Left colon (tissue), 2 donors: ENCODE measurements around the gene NCOR1. TPM values are rescaled to one million over a fixed set of nuclear protein-coding genes. Genes with fewer than 3 reads are reported as not detected.
"Not testable (repeated sequence)": the region's sequence is repeated elsewhere in the genome, so short reads cannot be mapped to it uniquely, and the experiment has no call there.

Experiments
- ATAC-seq: fragments of 200-7000 bp; cut with Tn5 transposase; one replicate; pipeline ENCODE4 v1.9.1; 2020; ENCODE audit warnings: mild to moderate bottlenecking, moderate library complexity
- DNase-seq, 2 donors: peaks; one replicate each; pipeline ENCODE4 v3.0.0-alpha.2; 2020
- intact Hi-C, 2 donors: fragments of 100-400 bp; cut with DNase I in 1 of 2; cut with micrococcal nuclease in 1 of 2; formaldehyde crosslinking; loops; one replicate each; pipeline versions ENCODE4 v1.11.2 to v1.14.0; 2022; cut with DNase I, micrococcal nuclease
- total RNA-seq, 2 donors: library from RNA; stranded (reverse); fragmentation: NEBNext Ultra II Directional; extraction: Animal tissue kit (Norgen Biotek cat#: 25700); gene quantifications; one replicate each; pipeline ENCODE4 v1.2.1, GENCODE V29; 2021
- donor health status: DM: no; HTN: no; CAD: no.
- donor health status: DM: yes; HTN: yes; CAD: no.

The NCOR1 gene
- total RNA-seq, 2 donors from 2014 or later, result 181 to 257 TPM

DNA sequence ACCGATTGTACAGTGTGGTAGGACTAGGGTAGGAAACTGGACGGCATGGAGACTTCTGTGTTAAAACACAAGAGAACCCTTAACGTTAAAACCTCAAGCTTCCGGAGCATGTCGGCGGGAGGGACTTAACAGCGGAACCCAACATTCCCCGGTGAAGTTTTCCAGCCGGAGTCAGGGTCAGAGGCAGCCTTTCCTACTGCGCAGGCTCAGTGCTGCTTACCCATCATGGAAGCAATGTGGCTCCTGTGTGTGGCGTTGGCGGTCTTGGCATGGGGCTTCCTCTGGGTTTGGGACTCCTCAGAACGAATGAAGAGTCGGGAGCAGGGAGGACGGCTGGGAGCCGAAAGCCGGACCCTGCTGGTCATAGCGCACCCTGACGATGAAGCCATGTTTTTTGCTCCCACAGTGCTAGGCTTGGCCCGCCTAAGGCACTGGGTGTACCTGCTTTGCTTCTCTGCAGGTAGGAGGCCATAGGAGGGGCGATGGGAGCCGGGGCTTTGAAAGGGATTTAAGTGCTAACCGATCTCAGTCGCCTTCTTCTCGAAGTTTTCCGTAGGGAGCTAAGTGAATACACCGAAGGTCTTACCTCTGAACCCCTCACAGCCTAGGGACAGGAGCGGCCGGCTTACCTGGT, 1.8 kb upstream of the NCOR1 start, which contains the start of gene PIGL:
PIGL (plus strand) TSS at position 209 of the 634 bp plus-strand sequence; CDS start at position 226, 17 bp downstream.
- peak; percentile 89 to 92 for DNase-seq
- intact Hi-C loops, result no loop called here
- peak; percentile 64 for ATAC-seq

DNA sequence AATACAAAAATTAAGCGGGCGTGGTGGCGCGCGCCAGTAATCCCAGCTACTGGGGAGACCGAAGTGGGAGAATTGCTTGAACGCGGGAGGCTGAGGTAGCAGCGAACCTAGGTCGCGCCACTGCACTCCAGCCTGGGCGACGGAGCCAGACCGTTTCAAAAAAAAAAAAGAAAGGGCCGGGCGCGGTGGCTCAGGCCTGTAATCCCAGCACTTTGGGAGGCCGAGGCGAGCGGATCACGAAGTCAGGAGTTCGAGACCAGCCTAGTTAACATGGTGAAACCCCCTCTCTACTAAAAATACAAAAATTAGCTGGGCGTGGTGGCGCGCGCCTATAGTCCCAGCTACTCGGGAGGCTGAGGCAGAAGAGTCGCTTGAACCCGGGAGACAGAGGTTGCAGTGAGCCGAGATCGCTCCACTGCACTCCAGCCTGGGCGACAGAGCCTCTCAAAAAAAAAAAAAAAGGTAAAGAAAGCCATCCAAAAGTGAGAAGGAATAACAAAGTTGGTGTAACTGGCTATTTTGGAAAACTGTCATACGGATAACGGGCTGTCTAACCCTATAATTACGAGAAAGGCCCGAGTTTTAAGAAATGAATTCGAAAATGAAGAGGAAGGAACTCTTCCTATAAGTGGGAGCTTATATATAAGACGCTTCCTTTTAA, 1.1 kb upstream of the NCOR1 start:
- ATAC-seq, DNase-seq, intact Hi-C loops: not testable (repeated sequence)

DNA sequence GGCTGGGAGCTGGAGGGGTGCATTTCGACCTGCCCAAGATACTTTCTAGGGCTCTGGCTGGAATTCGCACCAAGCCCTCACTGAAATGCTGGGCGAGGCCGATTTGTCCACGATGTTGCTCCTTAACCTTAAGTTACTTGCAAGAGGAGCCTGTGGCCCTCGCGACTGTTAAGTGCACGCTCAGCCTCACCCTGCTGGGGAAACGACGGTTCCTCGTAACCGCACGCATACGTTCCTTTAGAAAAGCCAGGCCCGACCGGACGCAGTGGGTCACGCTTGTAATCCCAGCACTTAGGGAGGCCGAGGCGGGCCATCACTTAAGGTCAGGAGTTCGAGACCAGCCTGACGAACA, 607 bp upstream of the NCOR1 start:
- peak in 1 of 2 donors; percentile 57 for DNase-seq
- peak; percentile 45 for ATAC-seq
- intact Hi-C loops, result no loop called here

DNA sequence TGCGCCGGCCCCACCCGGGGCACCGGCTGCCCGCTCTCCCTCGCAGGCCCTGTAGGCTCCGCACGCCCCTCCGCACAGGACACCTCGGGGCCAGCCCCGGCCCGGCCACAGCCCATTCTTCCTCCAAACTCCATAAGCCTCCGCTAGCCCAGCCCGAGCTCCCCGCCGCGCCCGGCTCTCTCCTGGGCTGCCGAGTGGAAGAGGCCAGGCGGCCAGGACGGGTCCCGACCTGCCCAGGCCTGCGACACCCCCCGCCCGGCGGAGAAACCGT, 397 bp downstream of the NCOR1 start:
- ATAC-seq (peak; percentile 54), DNase-seq (peak in 1 of 2 donors; percentile 70)
- intact Hi-C loops, result no loop called here

DNA sequence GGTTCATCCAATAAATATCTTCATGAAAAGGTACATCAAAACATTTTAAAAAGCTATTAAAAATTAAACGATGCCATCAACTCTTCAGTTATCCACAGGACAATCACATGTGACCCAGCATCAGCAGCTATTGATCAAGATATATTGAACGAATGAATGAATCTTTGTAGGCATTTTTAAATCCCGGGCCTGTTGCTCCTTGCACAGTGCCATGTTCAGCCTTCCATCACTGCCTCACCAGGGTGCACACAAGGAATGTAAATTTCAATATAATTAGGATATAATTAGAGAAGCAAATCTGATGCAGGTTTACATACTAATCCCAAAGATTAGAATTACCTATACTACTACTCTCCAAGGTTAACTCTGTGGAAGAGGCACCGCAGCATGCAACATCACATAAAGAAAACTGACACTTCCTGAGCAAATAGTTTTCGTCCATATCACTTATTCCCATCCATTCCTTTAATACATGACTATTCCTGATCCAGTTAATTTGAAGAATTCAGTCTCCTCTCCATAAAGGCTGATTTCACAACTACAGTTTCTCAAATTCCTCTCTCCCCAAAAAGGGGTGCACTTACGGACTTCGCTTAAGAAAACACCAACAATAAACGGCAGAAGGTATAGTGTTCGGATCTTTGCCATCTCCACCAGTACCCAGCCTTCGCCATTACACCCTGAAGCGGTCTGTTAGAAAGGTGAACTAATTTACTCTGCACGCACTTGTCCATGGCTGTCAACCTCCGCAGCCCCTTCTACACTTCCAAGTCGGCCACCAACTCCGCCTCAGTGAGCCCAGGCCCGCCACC, 938 bp downstream of the NCOR1 start:
- ATAC-seq (no peak), DNase-seq (no peak)
- intact Hi-C loops, result no loop called here

DNA sequence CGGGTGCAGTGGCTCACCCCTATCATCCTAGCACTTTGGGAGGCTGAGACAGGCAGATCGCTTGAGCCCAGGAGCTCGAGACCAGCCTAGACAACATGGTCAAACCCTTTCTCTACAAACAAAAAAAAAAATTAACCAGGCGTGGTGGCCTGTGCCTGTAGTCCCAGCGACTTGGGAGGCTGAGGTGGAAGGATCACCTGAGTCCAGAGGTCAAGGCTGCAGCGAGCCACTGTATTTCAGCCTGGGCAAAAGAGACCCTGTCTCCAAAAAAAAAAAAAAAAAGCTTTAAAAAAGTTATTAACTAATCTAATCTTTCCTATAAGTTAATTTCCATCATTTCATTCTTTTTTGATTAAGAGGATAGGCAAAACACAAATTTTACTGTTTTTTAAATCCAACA, 2.5 kb downstream of the NCOR1 start:
- intact Hi-C loops, result no loop called here
- no peak for ATAC-seq
- DNase-seq, result no peak

DNA sequence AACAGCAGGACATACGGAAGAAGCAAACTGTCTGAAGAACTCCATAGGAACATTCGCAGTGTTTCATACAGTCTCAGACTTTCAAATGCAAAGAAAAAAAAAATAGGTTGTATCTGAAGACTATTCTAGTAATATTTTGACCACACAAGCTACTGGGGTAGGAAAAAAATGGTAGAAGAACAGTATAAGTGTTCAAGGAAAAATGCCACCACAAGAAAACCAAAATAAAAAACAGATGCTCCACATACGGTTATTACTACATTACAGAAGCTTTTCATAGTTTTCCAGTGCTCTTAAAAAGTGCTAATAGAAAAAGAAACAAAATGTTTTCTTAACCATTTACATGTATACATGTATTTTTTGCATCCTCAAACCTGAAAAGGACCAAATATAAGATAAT, 3.7 kb downstream of the NCOR1 start:
- no peak for ATAC-seq
- intact Hi-C loops, result no loop called here
- no peak for DNase-seq

DNA sequence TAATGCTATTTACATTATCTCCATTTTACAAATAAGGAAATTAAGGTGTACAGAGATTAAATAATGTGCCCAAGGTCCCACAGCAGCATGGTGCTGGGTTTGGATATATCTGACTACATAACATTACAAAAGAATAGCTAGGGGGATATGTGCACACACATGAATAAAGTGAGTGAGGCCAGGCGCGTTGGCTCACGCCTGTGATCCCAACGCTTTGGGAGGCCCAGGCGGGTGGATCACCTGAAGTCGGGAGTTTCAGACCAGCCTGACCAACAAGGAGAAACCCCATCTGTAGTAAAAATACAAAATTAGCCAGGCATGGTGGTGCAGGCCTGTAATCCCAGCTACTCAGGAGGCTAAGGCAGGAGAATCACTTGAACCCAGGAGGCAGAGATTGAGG, 10.6 kb downstream of the NCOR1 start:
- DNase-seq, intact Hi-C loops, ATAC-seq: not testable (repeated sequence)

DNA sequence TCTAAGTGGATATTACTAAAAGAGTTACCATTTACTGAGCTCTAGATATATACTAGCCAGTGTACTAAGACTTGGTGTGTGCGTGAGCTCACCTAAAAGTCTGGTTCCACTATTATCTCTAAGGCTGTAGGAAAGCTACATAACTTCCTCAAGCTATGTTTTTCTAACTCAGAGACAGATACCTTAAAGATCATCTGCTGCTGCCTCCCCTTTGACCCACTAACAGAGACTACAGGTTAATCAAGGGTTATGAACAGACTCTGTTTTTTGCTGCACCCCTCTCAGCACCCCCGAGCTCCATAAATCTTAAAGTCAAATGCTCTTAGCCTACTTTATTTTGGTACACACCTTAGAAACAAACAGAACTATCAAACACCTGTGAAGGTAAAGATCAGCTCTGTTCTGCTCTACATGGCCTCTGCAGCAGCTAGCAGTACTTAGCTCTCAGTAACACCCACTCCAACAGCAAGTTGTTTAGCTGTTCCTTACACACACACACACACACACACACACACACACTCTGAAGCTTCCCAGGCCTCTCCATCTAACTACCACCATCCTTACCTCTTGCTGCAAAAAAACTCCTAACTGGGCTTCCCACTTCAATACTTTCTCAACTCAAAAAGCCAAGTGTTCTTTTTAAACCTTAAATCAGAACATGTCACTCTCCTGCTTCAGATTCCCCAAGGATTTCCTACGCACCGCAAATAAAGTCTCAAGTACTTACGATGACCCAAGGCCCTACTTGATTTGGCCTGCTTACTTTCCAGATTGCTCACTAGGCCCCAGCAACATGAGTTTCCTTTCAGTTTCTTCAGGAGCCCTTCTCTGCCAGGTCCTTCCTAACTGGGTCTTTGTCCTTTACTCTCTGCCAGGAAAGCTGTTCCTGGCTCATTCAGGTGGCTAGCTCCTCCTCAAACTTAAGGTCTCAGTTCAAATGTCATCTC, 12.5 kb downstream of the NCOR1 start:
- intact Hi-C loops, DNase-seq: not testable (repeated sequence)
- peak; percentile 61 for ATAC-seq

DNA sequence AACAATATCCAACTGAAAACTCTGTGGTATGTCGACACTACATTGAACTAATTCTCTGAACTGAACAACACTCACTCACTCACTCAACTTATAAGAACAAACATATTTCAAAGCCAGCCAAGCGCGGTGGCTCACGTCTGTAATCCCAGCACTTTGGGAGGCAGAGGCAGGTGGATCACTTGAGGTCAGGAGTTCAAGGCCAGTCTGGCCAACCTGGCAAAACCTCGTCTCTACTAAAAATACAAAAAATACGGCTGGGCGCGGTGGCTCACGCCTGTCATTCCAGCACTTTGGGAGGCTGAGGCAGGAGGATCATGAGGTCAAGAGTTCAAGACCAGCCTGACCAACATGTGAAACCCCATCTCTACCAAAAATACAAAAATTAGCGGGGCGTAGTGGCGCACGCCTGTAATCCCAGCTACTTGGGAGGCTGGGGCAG, 13.6 kb downstream of the NCOR1 start:
- DNase-seq, intact Hi-C loops, ATAC-seq: not testable (repeated sequence)

DNA sequence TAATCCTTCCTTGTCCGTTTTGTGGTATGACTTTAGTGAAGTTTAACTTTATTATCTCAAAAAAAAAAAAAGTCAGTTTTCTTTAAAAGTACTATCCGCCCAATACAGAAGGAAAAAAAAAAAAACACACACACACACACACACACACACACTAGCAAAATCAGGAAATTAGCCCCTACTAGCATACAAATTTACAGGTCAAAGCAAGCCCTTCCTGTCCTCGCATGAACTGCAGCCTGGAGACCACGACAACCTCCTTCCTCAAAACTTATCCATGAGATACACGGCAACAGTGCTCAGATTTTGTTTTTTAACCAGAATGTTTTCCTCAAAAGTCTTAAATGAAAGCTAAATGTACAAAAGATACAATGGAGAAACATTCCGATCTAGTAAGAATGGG, 16.2 kb downstream of the NCOR1 start:
- ATAC-seq (peak; percentile 27), DNase-seq (no peak)
- intact Hi-C loops, result no loop called here

DNA sequence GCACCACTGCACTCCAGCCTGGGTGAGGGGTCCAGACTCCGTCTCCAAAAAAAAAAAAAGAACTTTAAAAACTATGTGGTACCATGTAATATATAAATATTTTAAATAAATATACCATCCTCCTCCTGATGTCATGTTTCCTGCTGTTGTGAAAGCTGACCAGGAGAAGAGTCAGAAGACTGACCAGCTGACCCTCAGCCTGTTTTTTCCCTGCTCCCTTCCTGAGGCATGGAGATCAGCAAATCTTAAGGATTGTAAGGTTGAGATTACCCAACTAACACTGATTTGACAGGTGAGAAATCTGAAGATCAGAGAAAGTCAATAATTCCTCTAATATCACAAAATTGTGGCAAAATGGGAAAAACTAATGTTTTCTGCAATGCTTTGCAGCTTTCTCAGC, 18.1 kb downstream of the NCOR1 start:
- DNase-seq (no peak), ATAC-seq (no peak)
- intact Hi-C loops, result no loop called here

DNA sequence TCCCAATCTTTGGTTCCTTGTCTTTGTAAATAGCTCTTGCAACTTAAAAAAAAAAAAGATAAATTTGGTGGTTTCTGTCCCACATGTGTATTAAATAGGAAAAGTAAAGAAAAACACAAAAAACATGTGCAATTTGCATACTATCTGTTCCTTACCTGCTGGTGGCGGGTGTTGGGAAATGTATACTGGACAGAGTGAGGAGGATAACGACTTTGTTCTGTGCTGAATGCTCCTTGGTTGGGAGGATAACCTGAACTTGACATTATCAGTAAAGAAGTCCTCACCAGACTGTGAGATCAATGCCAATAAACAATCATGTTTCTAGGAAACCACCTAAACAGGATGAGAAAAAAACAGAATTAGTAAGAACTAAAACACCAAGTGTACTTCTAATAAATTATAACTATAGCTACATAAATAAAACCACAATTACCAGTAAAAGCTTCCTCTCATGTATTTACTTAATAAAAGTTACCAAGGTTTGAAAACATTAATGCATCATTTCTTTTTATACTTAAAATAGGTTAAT, 21.0 kb downstream of the NCOR1 start:
- ATAC-seq, intact Hi-C loops, DNase-seq: not testable (repeated sequence)

DNA sequence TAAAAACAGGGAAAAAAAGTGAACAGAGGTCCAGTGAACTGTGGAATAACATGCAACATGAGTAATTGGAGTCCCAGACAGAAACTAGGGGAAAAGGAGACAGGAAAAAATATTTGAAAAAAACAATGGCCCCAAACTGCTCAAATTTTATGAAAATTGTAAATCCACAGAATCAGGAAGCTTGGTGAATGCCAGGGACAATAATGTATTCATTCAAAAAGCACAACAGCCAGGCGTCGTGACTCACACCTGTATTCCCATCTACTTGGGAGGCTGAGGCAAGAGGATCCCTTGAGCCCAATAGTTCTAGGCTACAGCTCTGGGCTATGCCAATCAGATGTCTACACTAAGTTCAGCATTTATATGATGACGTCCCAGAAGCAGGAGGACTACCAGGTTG, 23.7 kb downstream of the NCOR1 start:
- ATAC-seq, result no peak
- intact Hi-C loops, result no loop called here

DNA sequence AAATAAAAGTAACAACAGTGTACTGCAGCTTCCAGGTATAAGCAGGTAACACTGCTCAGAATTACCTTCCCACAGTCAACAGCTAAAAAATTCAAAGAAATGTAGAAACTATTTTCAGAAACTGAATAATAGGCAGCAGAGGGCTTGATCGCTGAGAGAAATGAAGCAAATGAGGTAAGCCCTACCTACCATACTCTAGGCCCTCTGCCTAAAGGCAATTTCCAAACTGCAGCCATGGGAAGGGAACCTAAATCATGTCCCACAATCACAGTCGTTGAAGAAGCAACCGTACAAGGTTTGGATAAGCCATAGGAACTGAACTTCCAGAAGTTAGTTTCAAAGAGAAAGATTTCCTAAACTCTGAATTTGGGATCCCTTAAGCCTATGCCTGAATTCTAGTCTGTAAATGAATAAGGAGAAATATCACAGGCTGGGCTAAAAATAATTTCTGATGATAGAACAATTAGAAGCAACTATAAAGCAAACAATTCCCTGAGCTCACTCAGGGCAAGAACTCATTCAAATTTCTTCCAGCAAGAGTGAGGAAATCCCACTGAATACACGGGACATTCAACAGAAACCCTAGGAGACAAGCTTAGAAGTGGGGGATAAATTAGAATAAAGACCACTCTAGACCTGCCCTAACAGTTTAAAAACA, 24.5 kb downstream of the NCOR1 start:
- ATAC-seq (no peak), DNase-seq (no peak)
- intact Hi-C loops, result no loop called here

More for the DNA sequence above, 23.7 kb downstream of the NCOR1 start:
- DNase-seq, result no peak

DNA sequence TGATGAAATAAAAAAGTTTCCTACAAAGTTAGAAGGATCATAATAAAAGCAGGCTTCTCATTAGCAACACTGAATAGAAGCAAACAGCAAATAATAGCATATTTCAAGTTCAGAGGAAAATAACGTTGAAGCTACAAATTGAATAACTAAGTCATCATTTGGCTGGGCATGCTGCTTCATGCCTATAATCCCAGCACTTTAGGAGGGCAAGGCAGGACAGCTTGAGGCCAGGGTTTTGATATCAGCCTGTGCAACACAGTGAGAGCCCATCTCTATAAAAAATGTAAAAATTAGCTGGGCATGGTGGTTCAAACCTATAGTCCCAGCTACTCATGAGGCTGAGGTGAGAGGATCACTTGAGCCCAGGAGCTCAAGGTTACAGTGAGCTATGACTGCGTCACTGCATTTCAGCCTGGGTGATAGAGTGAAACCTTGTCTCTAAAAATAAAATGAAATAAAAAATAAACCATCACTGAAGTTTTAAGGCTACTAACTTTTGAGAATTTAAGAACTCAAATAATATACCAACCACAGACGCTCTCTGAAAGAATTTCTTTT, 25.5 kb downstream of the NCOR1 start:
- intact Hi-C loops, result no loop called here
- no peak for ATAC-seq
- no peak for DNase-seq

DNA sequence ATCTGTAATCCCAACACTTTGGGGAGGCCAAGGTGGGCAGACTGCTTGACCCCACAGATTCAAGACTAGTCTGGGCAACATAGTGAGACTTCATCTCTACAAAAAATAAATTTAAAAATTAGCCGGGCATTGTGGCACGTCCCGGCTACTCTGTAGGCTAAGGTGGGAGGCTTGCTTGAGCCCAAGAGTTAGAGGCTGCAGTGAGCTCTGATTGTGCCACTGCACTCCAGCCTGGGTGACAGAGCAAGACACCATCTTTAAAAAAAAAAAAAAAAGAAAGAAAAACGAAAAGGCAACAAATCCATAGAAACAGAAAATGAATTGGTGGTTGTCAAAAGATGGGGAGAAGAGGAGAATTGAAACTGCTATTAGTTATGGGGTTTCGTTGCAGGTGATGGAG, 27.7 kb downstream of the NCOR1 start:
- ATAC-seq (no peak), DNase-seq (no peak)
- intact Hi-C loops, result no loop called here

DNA sequence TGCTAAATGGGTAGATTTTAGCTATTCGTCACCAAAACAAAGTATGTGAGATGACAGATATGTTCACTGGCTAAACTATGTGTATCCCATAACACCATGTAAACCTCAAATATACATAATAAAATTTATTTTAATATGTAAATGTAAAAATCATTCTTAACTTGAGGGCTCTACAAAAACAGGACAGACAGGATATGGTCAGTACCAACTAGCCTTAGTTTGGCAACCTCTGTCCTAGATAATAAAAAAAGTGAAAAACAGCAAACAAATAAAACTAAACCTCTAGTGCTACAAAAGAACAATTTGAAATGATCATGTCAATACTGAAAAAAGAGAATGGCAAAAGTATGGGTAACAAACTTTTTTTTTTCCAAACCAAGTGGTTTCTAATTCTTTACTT, 33.8 kb downstream of the NCOR1 start:
- DNase-seq (no peak), ATAC-seq (no peak)
- intact Hi-C loops, result no loop called here
